Medulla oblongata (tissue), 1 donor: Measurements from ENCODE around the gene TTLL11.

Source experiments
- DNase-seq: peaks from one replicate; pipeline ENCODE4 v3.0.0-alpha.2; 2015; ENCODE audit errors: extremely low spot score

Gene TTLL11

DNA sequence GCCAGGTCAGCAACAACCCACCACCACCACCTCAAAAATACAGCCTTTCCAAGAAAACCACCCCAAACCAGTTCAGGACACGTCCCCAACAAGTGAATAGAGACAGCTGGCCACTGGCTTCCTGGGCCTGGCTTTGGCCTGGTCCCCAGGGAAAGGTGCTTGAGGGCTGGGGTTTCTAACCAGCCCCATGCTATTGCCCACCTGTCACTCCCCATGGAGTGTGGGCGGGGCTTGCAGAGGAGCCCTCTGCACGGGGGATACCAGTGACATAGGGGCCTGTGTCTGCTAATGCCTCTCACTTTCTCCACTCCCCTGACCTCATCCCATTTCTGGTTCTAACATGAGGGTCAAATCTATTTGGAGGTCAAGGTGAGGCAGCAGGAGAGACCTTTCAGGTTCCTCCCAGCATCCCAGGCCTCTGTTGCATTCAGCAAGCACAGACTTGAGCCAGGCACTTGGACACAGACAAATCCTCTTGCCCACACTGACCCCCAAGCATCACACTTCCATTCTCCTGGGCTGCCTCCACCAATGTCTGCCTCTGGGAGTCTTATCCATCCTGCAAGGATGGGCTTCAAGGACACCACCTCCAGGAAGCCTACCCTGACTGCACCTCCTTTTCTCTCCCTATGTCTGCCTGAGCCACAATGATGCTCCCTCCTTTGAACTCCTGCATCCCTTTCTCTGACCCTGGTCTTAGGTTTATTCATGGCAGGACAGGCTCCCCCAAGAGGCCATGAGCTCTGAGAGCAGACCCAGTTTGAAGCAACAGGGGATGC, 16.1 kb upstream of the TTLL11 start:
- DNase-seq = no peak

DNA sequence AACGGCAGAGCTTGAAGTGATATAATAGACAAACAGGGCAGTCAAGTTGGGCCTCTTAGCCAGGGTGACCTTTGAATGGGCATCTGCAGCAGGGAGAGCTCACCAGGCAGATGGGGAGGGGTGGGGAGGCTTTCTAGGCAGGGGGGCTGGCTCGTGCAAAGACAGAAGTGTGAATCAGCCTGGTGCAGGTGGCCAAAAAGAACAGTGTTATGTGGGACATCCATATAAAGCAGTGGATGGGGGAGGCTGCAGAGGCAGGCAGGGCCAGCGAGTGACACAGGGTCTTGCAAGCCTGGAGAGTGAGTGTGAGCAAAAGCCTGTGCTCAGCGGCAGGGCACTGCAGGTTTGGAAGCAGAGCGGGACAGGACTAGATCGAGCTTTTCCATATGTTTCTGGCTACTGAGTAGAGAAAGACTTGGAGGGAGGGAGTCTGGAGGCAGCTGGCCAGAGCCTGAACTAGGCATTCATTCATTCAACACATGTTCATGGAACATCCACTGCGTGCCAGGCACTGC, 14.2 kb upstream of the TTLL11 start:
- DNase-seq = no peak

DNA sequence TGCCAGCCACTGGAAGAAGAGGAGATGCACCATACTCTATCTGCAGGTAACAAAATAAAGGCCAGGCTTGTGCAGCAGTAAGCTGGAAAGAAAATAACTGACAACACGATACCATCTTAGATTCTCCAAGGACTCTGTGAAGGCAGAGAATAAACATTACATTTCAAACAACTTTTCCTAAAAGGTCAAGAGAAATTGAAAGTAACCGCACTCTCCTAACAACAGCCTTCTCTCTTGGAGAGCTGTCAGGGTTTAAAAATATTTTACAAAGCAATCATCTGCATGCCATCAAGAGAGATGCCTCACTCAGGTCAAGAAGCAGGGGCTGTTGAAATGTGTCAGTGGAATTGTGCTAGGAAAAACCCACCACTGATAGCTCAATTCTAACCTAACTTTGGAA, 13.5 kb upstream of the TTLL11 start:
- DNase-seq = no peak

DNA sequence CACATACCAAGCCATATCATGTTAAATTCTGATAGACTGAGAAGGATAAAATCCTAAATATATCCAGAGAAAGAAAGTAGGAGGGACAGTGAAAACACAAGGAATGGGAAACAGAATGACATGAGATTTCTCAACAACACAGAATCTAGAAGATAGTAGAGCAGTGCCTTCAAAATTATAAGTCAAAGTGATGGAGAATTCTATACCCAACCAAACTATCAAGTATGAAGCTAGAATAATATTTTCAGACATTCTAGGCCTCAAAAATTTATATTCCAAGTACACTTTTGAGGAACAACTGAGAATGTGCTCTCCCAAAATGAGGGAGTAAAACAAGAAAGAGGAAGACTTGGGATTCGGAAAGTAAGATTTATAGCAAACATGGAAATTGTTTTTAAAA, 10.9 kb upstream of the TTLL11 start:
- no peak for DNase-seq

DNA sequence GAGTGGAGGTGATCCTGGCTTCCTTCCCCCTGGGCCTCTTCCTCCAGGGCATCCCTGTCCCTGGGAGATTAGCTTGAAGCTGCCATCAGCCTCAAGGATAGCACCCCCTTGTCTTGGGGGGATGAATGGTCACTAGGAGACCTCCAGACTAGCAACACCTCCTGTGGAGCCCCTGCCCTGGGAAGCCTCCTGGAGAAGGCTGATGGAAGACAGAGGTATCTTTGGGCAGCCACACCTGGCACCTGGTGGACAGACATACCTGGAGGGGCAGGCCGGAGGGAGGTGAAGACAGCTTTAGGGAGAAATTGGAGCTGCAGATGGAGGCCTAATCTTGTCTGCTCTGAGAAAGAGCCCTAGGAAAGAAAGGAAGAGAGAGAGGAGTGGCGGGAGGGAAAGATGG, 9.0 kb upstream of the TTLL11 start:
- DNase-seq = no peak

DNA sequence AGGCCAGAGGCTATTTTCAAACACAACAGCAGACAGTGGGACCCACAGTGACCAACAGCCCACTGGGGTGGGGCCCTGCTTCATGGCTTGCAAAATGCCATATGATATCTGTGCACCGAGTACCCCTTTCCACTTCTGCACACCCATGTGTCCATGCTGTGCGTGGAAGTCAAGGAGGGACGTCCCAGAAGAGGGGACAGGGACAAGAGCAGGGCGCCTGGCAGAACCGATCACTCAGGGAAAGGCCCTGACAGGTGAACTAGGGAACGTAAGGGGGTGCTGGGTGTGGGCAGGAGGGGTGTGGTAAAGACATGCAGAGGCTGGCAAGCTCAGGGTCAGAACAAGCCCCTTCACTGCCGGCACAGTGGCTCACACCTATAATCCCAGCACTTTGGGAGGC, 7.6 kb upstream of the TTLL11 start:
- DNase-seq = no peak

DNA sequence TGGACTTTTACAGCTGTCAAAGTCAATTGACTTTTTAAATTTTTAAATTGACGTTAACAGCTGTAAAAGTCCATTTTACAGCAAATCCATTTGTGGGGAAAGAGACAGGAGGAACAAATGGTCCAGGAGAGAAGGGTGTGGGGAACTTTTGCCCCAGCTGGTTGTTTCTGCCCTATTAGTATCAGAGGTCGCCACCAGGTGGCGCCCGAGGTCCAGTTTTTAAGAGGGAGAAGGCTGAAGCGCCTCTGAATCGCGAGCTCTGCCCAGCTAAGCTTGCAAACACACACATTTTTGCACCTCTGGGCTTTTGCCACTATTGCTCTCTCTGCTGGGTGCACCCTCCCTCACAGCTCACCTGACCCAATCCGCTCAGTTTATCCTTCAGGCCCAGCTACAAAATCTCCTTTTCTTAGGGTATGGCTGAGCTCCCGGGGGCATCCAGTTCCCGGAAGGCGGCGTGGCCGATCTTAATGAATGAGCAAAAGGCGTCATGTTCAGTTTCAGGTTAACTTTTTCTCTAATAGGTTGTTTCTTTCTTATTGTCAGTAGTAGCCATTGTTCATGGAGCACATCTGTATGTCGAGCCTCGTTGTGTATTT, 6.3 kb upstream of the TTLL11 start:
- DNase-seq = peak; percentile 93

DNA sequence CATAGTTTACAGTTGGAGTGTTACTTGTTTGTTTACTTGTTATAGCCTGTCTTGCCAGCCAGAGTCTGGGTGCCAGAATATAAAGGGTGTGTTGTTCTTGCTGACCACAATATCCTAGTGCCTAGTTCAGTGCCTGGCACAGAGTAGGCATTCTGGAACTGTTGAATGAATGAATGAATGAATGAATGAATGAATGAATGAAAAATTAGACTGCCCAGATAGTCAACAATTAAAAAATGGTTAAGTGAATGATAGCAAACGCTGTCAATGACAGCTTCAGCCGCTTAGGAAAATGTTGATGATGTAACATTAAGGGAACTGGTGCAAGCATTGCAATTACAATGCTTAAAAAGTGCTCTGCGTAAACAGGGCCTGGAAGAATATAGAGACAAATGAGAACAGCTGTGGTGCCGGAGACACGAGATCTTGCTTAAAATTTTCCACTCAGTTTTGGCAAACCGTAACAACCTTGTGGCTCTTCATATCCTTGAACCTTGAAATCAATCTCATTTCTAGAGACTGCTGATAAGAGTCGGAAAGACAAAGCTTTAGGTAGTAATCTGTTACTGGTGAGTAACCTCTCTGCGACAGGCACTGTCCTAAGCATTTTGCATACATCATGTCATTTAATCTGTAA, 4.7 kb upstream of the TTLL11 start:
- no peak for DNase-seq

DNA sequence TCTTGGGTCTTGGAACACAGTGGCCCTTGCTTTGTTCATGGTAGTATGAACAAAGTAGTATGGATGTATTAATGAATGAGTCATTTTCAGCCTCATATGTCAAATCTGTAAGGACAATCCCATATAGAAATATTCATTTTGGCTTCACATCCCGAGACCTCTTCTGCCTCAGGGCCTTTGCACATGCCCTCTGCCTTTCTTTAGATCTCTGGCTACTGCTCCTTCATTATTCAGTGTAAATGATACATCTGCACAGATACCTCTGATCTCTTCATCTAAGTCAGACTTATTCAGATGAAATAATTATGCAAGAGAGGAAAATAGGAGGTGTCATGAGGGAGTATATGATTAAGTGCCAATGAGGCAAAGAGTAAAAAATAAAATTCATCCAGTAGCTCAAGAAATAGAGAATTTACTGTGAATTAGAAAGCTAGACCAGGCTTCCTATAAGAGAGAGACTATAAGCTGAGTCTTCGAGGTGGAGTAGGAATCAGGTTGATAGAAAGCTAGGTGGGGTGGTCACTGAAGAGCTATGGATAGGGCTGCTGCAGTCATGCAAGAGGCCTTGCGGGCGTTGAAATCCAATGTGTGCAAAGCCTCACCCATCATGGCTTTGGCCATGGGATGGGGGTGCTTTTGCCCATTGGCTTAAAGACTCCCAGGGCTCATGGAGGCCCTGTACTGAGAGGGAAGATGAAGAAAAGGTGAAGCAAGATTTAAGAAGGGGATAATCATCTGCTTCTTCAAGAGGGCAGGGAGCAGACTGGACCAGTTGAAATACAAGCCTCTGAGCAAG, 3.7 kb upstream of the TTLL11 start:
- DNase-seq = no peak

DNA sequence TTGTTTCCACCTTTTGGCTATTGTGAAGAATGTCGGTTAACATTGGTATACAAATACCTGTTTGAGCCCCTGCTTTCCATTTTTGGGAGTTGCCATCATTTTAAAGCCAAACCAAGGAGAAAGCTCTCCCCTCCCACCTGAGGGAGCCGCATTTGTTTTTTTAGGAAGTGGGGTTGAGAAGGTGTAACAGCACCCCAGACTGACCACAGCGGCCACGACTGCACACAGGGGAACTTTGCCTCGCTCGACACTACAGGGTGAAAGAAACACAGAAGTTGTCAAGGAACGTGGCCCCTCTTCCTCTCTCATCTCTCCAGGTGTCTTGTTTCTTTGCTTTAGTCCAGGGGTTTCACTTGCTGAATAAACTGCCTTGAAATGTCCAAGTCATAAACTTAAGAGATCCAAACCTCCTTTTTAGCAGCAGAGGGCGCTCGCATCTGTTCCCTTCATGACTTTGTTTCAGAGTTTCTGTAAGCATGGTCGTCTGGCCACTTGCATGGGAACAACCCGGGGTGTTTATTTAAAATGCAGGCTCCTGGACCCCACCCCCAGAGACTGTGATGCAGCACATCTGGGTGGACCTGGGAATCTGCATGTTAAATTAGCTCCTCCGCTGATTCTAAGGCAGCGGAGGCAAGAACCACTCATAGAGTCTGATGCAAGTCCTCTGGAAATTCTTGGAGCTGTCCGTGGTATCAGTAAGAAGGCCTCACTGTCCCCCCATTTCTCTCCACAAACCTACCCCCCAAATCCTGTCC, 2.1 kb upstream of the TTLL11 start:
- DNase-seq = peak; percentile 68

DNA sequence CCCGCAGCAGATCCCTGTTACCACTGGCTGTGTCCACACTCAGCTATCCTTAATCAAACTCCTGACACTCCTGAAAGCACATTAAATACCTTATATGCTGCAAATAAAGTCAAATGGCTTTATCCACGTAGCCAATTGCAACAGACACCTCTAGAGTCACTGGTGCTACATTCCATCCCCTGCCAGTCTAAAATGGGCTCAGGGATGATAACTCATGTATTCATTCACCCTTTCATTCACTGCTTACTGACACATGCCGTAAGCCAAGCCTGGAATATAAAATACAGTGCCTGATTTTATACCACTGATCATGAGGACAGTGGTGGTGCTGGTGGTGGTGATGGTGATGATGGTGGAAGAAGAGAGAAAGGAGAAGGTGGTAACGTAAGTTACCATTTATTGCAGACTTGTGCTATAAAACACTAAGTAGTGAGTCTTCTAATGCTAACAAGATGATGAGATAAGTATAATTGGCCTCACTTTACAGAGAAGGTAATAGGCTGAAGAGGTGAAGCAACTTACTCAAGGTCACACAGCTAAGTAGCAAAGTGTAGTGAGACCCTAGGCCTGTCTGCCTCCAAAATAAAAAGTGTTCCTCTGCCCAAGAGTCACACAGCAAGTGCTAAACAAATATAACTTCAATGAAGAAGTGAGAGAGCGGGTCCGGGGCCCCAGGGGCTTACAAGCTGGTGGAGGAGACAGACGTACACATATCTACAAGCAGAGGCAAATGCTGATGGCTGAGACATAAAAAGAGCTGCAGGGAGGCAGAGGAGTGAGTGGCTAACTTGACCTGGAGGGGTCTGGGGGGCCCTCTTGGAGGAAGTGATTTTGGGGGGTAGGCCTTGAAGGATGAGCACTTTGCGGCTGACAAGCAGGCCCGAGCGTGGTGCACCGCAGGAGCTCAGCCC, 1.2 kb downstream of the TTLL11 start:
- DNase-seq = no peak

DNA sequence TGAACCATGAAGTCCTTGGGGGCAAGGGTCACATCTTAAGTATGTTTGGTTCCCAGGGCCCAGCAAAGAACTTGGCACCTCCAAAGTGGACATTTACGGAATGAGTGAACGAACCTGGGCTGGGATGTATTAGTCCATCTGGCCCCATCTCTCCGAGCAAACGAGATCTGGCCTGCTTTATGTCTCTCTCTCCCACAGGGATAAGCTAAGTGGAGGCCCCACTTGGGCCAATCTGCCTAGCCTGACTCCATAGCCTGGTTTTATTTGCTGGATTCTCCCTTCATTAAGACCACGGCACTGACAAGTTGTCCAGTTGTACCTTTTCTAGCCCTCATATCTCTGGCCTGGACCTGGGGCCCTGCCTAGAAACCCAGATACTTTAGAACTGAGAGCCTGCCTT, 2.1 kb downstream of the TTLL11 start:
- DNase-seq = no peak

DNA sequence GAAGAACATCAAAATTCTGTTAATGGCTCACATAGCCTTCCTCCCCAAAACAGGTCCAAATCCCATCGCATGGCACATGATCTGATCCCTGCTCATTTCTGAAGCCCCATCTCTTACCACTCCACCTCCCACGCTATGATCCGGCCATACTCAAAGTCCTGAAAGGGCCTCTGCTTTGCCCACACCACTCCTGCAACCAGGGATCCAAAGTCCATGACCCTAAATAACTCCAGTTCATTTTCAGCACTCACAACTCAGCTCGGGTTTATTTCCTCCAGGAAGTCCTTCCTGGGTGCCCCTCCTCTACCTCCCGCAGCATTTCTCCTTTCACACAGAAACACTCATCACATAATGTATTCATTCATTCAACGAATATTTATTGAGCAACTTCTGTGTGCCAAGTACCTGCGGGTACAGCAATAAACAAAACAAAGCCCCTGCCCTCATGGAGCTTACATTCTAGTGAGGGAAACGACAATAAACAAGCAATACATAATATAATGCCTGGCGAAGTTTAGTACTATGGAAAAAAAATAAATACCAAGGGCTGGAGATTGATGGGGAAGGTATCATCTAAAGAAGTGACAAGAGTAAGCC, 2.7 kb downstream of the TTLL11 start:
- DNase-seq = no peak

DNA sequence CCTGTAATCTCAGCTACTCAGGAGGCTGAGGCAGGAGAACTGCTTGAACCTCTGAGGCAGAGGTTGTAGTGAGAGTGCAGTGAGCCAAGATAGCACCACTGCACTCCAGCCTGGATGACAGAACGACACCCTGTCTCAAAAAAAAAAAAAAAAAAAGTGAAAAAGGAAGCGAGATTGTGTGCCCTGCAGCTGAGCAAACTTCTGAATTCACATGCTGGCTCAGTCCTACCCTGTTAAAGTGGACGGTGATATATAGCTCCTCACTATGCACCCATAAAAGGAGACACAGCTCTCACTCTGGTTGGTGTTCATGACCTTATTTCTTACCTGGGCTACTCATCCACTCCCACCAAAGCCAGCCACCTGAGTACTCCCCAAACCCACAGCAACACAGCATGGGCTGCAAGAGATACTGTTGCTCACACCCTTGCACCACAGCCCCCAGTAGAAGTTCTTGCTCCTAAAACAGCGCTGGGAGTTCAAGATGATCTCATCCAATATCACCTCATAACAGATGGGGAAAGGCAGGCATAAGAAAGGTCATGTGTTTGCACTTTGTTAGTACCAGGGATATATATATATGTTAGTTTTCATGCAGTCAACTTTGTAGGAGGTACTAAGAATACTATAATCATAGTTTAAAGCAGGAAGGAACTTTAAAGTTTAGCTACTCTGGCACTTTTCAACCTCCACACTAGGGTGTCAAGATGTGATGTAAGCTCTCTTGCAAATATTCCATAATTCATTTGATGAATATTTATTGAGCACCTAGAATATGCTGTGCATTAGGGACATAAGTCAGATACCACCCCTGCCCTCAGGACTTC, 4.0 kb downstream of the TTLL11 start:
- no peak for DNase-seq

DNA sequence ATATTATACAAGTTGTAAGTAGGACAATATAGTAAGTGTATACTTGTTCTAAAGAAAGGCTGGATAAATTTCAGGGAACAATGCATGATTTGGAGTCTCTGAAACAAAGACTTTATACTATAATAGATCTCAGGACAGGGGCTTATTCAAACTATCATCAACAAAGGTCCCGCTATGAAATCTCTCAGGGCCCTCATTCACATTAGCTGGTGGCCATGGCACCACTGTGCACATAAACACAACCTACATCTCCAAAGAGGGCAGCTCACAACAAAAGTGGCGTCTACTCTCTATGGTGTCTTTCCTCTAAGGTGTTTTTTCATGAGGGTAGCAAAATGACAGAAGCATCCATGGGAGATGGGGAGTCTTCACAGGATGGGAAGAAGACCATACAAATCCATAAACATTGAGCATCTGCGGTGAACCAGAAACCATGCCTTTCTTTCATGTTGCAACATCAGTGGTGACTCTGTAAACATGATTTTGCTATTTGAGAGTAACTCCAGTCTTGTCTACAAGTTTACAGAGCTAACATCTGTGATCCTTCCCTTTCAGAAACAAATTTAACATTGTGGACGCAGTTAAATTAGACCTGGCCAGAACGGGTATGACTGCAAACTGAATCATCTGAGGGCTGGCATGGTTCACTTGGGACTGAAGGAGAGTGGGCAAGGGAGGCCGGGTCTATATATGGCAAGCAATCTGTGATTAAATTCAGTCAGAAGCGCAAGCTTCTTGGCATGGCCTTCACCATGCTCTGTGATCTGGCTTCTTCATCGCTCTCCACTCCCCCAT, 5.5 kb downstream of the TTLL11 start:
- peak; percentile 82 for DNase-seq

DNA sequence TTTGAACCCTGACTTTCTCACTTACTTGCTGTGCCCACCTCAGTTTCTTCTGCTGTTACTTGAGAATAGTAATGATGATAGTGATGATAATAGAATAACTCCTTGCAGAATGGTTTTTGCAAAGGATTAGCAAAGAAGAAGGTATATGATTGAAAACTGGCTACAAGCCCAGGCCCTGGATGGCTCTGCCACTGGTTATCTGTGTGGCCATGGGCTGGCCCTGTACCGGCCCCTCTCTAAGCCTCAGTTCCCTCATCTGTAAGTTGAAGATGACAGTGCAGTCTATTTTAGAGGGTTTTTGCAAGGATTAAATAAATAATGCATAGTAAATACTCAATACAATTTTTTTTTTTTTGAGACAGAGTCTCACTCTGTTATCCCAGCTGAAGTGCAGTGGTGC, 6.2 kb downstream of the TTLL11 start:
- no peak for DNase-seq

DNA sequence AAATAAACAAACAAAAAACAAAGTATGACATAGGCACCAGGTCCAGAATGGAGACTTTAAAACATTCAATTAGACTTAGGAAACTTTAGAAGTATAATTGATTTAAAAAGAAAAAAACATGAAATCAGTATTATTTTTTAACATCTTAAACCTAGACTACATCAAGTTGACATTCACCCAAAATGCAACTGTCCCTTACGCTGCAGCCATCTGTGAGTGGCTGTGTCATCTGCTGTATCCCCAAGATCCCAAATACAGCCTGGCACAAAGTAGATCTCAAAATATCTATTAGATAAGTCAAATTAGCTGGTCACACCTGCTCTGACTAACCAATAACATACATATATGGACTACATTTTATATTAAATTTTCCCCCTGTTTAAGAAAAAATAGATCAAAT, 7.8 kb downstream of the TTLL11 start:
- DNase-seq = no peak

DNA sequence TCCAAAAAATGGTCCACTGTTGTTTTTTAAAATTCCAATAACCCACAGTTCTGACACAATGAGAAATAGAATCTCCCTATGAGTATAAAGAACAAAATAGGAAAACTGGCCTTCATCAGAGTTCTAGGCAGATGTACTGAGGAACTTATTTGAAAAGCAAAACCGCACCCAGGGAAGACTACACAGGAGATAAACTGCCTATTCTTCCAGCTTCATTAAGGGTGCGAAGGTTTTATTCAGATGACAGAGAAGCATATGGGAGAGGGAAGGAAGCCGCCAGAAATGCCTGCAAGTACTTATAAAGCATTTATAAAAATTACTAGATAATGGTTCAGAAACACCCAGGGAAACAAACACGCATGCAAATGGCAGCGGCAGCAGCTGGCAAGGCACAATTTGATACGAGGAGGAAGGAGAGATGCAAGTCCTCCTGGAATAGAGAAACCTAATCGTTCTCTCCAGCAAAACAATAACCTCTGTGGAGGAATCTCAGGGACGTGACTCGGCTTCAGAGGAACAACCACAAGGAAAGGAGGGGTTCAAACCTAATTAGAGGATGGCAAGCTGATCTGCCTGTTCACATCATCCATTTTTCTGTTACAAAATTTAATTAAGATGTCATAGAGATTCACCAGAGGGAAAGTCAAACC, 9.0 kb downstream of the TTLL11 start:
- DNase-seq = no peak
